Measurements from ENCODE around the gene PRCC.

- no peak for TF ChIP-seq NR2F2 (IDR thresholded peaks at IDR 0.05; ENCODE audit: borderline replicate concordance, low read depth)
- TF ChIP-seq ZNF564 (CRISPR knock-in tag; IDR thresholded peaks at IDR 0.05): no peak
- TF ChIP-seq ZNF253 (CRISPR knock-in tag; IDR thresholded peaks at IDR 0.05; ENCODE audit: borderline replicate concordance): no peak
- TF ChIP-seq FOXJ3 (CRISPR knock-in tag; IDR thresholded peaks at IDR 0.05; ENCODE audit: borderline replicate concordance): no peak
- no peak for TF ChIP-seq IRF1 (CRISPR knock-in tag; IDR thresholded peaks at IDR 0.05; ENCODE audit: low read depth)
- TF ChIP-seq AHR (CRISPR knock-in tag; IDR thresholded peaks at IDR 0.05): no peak
- no peak for TF ChIP-seq RAD21 (CRISPR knock-in tag; IDR thresholded peaks at IDR 0.05)
- no peak for TF ChIP-seq ZNF7 (CRISPR knock-in tag; IDR thresholded peaks at IDR 0.05)
- TF ChIP-seq ZNF512 (CRISPR knock-in tag; IDR thresholded peaks at IDR 0.05): no peak
- no peak for TF ChIP-seq ZNF660 (CRISPR knock-in tag; IDR thresholded peaks at IDR 0.05; ENCODE audit: borderline replicate concordance, low read depth)
- TF ChIP-seq, protein P1, sequence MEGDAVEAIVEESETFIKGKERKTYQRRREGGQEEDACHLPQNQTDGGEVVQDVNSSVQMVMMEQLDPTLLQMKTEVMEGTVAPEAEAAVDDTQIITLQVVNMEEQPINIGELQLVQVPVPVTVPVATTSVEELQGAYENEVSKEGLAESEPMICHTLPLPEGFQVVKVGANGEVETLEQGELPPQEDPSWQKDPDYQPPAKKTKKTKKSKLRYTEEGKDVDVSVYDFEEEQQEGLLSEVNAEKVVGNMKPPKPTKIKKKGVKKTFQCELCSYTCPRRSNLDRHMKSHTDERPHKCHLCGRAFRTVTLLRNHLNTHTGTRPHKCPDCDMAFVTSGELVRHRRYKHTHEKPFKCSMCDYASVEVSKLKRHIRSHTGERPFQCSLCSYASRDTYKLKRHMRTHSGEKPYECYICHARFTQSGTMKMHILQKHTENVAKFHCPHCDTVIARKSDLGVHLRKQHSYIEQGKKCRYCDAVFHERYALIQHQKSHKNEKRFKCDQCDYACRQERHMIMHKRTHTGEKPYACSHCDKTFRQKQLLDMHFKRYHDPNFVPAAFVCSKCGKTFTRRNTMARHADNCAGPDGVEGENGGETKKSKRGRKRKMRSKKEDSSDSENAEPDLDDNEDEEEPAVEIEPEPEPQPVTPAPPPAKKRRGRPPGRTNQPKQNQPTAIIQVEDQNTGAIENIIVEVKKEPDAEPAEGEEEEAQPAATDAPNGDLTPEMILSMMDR (CRISPR knock-in tag; IDR thresholded peaks at IDR 0.05): no peak
Observed at GRCh38 chr1:156826630-156827029, 59.3 kb downstream of the PRCC start.
